22Rv1 (cell line): Measurements from ENCODE around the gene C6orf141.

Experiments
- CTCF ChIP-seq: fragments of 450-650 bp; IDR thresholded peaks from 2 replicates; pipeline ENCODE4 v1.5.1; 2017; ENCODE audit warnings: mild to moderate bottlenecking
- ZFX ChIP-seq: fragments of 450-650 bp; IDR thresholded peaks from 2 replicates; pipeline ENCODE4 v1.6.1; 2017; ENCODE audit warnings: antibody characterized with exemption, borderline replicate concordance

- TF ChIP-seq CTCF (no peak), ZFX (no peak)
Measured at GRCh38 chr6:49551078-49551865, 804 bp downstream of the C6orf141 start.
